Esophagus mucosa (tissue), 1 donor: ENCODE data around the gene SERPINA4. TPM values are rescaled to one million over a fixed set of nuclear protein-coding genes. Genes with fewer than 3 reads are reported as not detected.

Experiments used
- ATAC-seq: fragments of 200-7000 bp; cut with Tn5 transposase; one replicate; pipeline ENCODE4 v1.9.1; 2020
- total RNA-seq: library from RNA; stranded (reverse); gene quantifications from one replicate; pipeline ENCODE4 v1.2.4, GENCODE V29; 2023
- donor health status: DM: yes; HTN: yes; CAD: no.

Gene SERPINA4
- total RNA-seq, 1 donor from 2014 or later: not detected

DNA sequence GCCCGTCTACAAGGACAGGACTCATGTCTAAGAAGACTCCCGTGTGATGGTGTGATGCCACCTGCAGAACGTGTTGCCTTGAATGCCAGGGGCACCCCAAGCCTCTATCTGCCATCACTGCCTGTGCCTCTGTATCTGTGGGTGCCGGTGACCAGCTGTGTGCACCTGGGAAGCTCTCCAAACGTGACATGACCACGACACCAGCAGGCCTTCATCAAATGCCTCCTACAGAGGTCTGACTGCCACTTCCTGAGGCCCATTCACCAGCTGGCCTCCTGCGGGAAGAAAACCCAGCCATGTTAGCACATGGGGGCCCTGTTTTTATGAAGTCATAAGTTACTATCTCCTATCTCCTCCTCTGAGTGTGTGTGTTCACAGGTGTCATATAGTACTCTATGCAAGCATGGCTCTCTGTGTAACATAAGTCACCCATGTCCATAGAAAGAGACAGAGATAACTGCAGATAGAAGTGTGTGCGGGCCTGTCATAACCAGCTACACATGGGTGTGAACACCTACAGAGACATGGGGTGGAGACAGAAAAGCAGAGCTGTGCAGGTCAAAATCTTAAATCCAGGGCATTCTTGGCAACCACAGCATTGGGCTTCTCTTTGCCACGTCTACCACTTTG is 18.3 kb upstream of the SERPINA4 start:
- ATAC-seq: peak; percentile 70

DNA sequence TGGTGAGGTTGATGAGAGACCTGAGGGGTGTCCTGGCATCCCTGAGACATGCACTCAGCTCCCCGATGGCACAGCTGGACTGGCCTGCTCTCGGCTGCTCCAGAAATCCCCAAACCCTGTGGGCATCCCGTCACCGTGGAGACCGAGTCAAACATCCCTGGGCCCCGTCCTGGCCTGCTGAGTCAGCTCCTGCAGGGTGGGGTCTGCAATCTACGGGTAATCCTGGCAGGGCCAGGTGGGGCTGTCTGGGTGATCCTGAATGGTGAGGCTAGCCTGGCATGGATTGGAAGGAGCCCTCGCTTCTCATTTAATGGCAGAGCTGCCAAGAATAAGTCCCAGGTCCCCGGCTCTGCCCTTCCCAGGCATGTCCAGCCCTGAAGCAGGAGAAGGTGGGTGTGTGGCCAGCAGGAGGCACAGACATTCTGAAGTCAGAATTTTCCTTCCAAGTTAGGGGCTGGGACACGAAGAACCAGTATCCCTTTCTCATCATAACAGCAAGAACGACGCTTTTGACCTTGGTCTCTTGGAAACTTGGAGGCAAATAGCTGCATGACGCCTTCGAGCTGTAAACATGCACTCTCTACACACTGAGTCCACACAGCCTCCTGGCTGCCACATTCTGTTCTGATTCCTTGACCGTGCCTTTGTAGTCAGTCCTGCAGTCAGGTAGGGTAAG is 17.7 kb upstream of the SERPINA4 start:
- ATAC-seq: peak; percentile 78

DNA sequence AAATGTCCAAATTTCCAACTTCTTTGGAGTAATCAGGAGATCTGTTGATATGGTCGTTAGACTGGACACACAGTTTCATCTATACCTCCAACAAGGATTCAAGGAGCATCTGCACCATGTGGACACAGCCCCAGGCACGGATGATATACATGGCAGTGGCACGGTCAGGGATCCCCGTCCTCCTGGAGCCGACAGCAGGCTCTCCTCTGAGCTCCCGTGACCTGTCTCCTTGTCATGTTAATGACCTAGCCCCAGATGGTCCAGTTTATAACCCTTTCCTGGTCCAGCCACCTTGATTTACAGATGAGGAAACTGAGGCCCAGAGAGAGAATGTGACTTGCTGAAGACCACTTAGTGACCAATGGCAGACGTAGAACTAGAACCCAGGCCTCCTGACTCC is 16.5 kb upstream of the SERPINA4 start:
- ATAC-seq: no peak

DNA sequence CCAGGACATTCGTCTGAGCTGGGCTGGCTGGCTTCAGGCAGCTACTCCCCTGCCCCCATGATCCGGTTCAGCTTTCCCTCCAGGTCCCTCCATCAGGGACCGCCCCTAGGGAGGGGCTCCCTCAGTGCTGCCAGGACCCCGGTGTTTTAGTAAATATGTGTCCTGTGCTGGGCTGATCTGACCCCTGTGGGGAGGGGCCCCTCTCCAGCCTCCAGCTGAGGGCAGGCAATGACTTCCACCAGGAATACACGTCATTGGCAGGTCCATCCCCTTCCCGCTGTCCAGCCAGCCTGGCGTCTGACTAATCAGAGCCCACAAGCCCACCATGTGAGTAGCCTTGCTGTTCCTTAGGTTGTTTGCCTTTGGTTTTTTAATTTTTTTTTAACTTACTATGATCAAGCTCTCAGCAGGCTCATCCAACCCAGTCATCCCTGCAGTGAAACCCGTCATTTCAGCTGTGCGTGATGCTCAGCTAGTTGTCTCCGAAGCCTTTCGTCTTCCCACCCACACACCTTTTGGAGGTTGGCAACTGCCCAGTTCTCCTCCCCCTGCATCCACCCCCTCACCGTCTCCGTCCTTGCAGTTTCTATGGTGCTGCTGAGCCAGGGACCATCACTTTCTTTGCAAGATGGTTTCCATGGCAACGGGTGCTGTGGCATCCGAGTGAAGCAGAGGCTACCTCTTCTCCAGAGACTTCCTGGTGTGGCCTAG is 16.0 kb upstream of the SERPINA4 start:
- no peak for ATAC-seq

DNA sequence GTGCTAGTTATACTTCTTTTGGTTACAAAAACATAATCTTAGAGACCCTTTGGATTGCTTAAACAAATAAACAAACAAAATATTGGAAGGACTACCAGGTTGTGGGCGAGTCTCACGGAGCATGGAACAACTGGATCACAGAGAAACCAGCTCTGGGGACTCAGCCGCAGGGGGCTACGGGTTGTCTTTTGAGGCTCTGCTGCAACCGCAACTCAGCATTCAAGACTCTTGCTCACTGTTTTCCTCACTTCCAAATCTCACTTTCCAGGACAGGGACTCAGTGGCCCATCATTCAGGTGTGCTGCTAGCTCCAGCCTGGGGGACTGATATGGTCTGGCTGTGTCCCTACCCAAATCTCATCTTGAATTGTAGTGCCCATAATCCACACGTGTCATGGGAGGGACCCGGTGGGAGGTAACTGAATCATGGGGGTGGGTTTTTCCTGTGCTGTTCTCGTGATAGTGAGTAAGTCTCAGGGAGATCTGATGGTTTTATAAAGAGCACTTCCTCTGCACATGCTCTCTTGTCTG is 14.0 kb upstream of the SERPINA4 start:
- no peak for ATAC-seq

DNA sequence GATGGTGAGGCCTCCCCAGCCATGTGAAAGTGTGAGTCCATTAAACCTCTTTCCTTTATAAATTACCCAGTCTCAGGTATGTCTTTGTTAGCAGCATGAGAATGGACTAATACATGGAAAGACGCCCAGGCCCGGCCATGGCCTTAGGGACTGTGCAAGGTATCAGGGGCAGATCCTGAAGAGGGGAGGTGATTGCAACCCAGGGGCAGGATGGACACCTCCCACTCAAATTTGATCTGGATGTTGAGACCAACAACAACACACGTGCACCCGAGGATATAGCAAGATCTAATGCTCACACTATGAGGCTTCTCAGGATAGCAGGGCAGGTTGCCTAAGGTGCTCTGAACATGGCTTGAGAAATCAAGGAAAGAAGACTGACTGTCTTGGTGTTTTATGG is 13.5 kb upstream of the SERPINA4 start:
- ATAC-seq: no peak

DNA sequence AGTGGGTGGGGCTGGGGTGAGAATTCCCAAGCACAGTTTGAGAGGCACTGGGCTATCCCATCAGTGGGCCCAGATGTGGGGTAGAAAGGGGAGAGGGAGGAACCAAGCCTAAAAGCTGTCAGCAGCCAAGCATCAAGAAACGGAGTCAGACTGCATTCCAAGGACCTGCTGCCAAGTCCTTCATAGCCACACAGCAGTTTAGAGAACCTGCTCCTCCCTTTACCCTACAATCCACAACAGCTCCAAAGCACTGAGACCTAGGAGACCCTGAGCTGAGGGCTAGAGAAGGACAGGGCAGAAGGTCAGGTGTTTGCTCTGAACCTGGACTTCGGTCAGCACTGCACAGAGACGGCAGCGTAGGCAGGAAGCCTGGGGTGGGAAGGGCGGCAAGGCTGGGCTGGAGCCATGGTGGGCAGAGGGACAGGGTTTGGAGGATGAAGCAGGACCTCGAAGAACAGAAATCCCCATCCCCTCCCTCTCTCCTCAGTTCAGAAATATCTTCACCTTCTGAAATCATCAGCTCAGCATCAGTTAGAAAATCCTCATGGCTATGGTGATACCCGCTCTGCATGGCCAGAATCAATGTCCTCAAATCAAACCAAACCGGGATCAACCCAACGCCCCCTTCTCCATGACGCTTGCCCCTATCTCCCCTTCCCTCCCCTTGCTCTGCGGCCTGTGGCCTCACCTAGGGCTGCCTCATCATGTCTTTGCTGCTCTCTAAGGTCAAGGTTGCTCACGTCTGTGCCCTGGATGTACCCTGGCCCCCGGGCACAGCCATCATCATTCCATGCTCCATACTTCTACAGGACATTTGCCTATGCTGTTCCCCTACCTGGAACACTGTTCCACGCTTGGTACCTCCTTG is 12.9 kb upstream of the SERPINA4 start:
- ATAC-seq: no peak

DNA sequence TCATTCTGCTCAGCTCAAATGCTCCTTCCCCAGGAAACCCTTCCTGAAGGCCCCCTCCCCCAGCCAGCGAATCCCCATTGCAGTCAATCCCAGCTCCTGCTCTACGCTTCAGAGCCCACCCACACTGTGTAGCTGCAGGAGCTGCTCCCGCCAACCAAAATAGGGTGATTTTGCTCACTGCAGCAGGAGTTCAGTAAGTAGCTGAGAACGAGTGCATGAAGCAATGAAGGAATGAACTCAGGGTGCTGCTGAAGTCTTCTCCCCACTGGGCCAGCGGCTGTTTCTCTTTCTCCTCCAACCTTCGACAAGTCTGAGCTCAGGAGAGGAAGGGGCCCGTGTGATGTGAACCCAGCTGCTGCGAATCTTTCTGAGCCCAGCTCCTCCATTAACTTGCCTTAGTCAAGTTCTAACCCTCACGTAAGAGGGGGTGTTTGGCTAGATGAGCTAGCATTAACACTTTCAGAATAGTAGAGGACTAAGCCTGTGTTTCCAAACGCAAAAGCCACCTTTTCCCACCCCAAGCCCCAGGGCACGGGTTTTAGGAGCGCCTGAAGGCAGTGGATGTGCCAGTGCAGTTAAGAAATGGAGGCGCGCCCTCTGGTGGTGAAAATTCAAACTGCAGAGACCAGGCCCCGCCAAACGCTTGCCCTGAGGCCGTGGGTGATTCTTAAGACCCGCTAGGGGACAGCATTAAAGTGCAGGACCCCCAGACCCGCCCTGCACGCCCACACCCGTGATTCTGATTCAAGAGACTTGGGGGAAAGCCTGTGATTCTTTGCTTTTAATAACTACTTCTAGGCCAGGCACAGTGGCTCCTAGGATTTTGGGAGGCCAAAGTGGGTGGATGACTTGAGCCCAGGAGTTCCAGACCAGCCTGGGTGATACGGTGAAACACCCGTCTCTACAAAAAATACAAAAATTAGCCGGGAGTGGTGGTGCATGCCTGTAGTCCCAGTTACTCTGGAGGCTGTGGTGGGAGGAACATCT is 11.9 kb upstream of the SERPINA4 start:
- ATAC-seq: peak; percentile 50

DNA sequence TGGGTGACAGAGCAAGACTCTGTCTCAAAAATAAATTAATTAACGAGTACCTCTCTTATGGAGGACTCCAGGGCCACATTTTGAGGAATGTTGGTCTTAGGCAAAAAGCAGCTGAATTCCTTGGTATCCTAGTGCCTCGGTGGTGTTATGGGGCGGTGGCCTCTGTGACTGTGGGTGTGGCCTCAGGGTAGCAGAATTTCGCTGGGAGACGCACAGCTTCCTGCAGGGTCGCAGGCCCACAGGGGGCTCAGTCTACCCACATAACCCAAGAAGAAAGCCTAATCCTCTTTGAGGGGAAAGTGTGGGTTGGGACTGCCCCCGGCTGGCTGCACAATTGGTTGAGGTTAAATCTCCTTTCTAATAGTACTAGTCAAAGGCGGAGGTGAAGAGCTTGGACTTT is 11.2 kb upstream of the SERPINA4 start:
- ATAC-seq: no peak

DNA sequence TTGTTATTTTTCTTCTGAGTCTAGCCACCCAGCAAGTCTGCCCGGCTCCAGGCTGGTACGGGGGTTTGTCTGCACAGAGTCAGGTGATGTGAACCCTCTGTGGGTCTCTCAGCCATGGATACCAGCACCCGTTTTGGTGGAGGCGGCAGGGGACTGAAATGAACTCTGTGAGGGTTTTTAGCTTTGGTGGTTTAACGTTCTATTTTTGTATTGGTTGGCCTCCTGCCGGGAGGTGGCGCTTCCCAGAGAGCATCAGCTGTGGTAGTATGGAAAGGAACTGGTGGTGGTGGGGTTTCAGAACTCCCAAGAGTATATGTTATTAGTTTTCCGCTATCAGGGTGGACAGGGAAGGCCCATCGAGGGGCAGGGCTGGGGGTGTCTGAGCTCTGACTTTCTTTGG is 5.3 kb upstream of the SERPINA4 start:
- ATAC-seq: no peak

DNA sequence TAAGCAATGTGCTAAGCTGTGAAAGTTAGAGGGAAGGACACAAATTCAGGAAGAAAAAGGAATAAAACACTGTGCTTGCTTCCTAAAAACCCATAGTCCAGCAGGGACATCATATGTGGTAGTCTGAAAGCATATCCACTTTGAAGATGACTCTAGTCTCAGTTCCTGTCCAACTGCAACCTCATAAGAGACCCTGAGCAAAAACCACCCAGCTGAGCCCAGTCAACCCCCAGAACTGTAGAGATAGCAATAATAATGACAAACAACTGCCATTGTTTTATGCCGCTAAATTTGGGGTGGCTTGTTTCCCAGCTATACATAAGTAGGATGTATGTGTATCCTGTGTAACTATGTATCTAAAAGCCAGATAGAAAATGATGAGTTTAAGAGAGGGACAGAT is 3.9 kb upstream of the SERPINA4 start:
- ATAC-seq: no peak

DNA sequence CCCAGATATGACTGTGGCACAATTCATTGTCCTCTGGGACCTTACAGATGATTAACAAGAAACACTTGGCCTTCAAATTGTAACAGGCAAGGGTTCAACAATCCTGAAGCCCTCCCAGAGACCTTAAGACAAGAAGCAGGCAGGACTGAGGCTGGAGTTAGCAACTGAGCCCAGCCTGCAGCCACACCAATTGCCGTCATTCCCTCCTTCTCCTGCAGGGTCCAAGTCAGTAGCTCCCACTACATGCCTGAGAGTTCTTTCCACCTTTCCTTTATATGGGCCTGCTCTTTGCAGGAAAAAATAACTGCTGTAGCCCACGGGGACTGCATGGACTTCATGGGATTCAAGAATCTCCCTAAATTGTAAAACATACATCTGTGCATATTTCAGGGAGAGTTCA is 2.4 kb upstream of the SERPINA4 start:
- ATAC-seq: no peak

DNA sequence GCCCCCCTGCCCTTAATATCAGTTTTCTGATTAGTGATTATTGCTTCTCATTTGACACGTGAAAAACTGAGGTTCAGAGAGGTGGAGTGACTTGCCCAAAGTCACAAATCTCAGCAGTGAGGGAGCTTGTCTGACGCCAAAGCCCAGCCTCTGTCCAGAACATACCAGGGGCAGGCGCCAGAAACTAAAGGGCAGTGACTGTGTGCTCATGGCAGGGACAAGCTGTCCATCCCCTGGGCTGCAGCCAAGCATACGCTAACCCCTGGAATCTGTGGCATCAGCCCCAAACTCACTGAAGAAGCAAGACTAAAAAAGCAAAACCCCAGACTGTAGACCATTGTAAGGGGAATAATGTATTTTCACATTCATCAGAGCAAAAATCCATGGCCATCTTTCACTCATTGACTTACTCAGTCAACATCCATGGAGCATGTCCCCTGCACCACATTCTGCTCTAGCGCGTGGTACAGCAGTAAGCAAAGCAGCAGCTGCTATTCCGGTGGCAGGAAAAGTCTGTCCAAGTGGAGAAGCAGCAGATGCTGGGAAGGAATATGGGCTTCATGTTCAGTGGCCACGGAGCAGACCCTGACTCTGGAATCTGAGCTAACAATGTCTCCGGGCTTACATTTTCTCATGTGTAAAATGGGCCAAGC is 1.5 kb upstream of the SERPINA4 start:
- no peak for ATAC-seq

DNA sequence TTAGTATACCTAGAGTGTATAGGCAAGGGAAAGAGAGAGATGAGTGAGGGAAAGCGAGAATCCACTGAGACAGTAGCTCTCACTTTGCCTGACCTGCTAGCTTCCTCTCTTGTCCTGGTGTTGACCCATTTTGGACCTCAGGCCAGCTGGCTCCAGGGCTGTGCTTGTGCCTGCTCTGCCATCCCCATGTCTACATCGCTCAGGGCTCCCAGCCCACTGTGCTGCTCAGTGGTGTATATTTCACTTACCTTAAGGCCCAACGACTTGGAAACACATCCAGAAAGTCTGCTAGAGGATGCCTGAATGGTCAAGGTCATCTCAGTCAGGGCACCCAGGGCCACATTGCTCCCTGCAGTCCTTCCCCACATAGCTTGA is 964 bp upstream of the SERPINA4 start:
- ATAC-seq: no peak

DNA sequence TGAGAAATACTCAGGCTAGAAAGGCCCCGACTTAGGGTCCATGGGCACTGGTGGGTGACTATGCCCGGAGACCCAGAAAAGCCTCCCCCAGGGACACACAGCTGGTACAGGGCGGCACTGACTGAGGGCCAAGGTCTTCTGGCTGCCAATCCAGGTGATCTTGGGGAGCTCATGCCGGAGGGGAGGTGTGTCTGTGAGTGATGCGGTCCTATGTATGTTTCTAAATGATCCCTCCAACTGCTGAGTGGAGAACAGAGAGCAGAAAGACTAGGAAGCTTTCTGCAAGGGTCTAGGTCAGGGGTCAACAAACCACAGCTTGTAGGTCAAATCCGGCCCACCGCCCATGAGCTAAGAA is 391 bp downstream of the SERPINA4 start:
- no peak for ATAC-seq

DNA sequence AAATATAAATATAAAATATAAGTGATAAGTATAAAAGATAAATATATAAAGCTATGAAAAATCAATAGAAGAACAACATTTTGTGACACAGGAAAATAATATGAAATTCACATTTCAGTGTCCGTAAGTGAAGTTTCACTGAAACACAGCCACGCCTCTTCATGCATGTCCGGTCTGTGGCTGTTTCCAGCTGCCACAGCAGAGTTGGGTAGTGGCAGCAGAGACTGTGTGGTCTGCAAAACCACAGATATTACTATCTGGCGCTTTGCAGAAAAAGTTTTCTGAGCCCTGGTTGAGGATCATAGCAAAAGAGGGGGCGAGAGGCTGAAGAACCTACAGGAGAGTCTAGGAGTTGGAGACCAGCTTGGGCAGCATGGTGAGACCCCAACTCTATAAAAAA is 780 bp downstream of the SERPINA4 start:
- ATAC-seq: no peak

DNA sequence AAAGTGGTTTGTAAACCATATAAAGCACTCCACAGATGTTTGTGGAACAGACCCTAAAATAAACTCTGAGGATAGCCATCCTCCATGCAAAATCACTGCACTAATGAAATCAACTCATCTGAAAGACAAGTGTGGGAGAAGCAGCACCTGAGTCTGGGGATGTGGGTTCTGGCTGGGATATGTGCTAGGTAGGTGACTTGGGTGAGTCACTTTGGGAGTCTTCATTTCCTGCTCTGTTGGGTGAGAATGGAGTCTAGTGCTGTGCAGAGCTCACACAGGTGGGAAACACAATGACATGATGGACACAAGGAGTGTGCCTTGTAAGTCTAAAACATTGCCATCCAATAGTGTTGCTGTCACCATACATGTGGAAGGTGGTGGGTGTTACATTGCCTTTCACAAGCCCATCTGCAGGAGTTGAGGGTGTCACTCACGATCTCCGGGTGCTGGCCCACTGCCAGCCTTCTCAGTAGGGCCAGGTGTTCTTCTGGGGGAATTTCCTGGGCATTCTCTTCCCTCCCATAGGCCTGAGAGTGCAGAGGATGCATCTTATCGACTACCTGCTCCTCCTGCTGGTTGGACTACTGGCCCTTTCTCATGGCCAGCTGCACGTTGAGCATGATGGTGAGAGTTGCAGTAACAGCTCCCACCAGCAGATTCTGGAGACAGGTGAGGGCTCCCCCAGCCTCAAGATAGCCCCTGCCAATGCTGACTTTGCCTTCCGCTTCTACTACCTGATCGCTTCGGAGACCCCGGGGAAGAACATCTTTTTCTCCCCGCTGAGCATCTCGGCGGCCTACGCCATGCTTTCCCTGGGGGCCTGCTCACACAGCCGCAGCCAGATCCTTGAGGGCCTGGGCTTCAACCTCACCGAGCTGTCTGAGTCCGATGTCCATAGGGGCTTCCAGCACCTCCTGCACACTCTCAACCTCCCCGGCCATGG is 2.0 kb downstream of the SERPINA4 start:
- ATAC-seq: no peak

DNA sequence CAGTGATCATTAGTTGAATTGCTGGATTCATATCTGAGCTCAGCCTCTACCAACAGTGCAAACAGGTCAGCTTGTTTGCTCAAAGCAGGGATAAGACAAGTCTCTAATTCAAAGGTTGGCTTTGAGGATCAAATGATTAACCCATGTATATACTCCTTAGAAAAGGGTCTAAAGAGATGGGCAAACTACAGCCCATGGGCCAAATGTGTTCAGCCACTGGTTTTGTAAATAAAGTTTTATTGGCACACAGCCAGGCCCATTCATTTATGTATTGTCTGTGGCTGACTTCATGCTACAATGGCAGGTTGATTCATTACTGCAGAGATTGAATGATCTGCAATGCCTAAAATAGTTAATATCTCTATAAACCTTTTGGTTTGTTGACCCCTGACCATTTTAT is 3.1 kb downstream of the SERPINA4 start:
- no peak for ATAC-seq

DNA sequence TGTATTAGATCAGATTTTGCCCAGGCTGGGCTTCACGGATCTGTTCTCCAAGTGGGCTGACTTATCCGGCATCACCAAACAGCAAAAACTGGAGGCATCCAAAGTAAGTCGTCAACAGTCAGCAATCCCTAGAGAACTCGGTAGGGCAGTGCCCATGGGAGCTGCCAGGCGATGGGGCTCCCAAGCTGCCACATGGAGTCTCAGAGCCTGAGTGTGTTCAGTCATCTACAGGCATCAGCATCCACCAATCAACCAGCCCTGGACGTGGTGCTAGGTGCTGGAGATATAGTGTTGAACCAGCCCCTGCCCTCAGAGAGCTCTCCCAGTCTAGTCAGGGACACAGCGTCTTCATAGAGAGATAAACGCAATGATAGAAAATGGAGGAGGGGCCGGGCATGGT is 6.9 kb downstream of the SERPINA4 start:
- ATAC-seq: no peak
